HepG2 (cell line): ENCODE results near the gene SNX3. TPM values are rescaled to one million over a fixed set of nuclear protein-coding genes. Genes with fewer than 3 reads are reported as not detected.

Experiments used
- GRHL1 ChIP-seq: sonication (generic); formaldehyde crosslinking; conservative IDR thresholded peaks from 2 replicates; pipeline ENCODE4 v1.8.0; 2022; ENCODE audit warnings: missing genetic modification reagents
- KDM5A ChIP-seq: fragments of 200-600 bp; sonication (generic); IDR thresholded peaks from 2 replicates; pipeline ENCODE4 v1.7.0; 2018; ENCODE audit warnings: antibody characterized with exemption, mild to moderate bottlenecking, low read length, borderline replicate concordance
- MAFK ChIP-seq, 2 experiments: IDR thresholded peaks in 1 of 2; conservative IDR thresholded peaks in 1 of 2; 2 replicates each; pipeline ENCODE4 v1.6.1; 2011; ENCODE audit warnings: improper control_type of control experiment in 2 of 2, low read length in 2 of 2
- MXD4 ChIP-seq: IDR thresholded peaks from 2 replicates; pipeline ENCODE4 v1.6.1; 2016; ENCODE audit warnings: mild to moderate bottlenecking, missing biosample characterization, missing genetic modification reagents
- POLR2AphosphoS2 ChIP-seq: IDR thresholded peaks from 2 replicates; pipeline ENCODE4 v1.6.1; 2011; ENCODE audit warnings: low read depth, low read length, improper control_type of control experiment
- RFX5 ChIP-seq: IDR thresholded peaks from 2 replicates; pipeline ENCODE4 v1.6.1; 2011; ENCODE audit warnings: low read depth, low read length, improper control_type of control experiment
- RFXANK ChIP-seq: IDR thresholded peaks from 2 replicates; pipeline ENCODE4 v1.6.1; 2016
- ZFY ChIP-seq: sonication (generic); formaldehyde crosslinking; IDR thresholded peaks from 2 replicates; pipeline ENCODE4 v1.4.0; 2020; ENCODE audit warnings: missing genetic modification reagents
- ZNF331 ChIP-seq: sonication (generic); formaldehyde crosslinking; IDR thresholded peaks from 2 replicates; pipeline ENCODE4 v1.4.0; 2020; ENCODE audit warnings: missing genetic modification reagents
- ZNF619 ChIP-seq: sonication (generic); formaldehyde crosslinking; IDR thresholded peaks from 2 replicates; pipeline ENCODE4 v1.4.0; 2020; ENCODE audit warnings: mild to moderate bottlenecking, missing genetic modification reagents
- ZNF746 ChIP-seq: sonication (generic); formaldehyde crosslinking; IDR thresholded peaks from 2 replicates; pipeline ENCODE4 v1.8.0; 2022; ENCODE audit warnings: mild to moderate bottlenecking, missing genetic modification reagents
- polyA plus RNA-seq, 8 experiments: library from polyadenylated mRNA; depleted of rRNA in 3 of 8; stranded (reverse) in 7 of 8; unstranded in 1 of 8; fragments of >200 nt; fragmentation: Illumina TruSeq in 4 of 8; extraction: Trizol in 4 of 8; gene quantifications; 2 replicates each; pipeline versions ENCODE4 v1.2.1 to v1.2.3, GENCODE V29; 2011 to 2016; ENCODE audit warnings: low read depth in 4 of 8, missing spikeins in 1 of 8, mixed read lengths in 1 of 8; ENCODE audit not compliant: insufficient read depth in 1 of 8
- total RNA-seq, 5 experiments: library from RNA; depleted of rRNA; stranded (reverse); fragments of >200 nt; fragmentation: Illumina TruSeq; extraction: Trizol; gene quantifications; 2 replicates each; pipeline ENCODE4 v1.2.3, GENCODE V29; 2016; ENCODE audit warnings: low read depth in 1 of 5
- TF ChIP-seq, protein P1 (sequence below): sonication (generic); formaldehyde crosslinking; IDR thresholded peaks from 2 replicates; pipeline ENCODE4 v1.5.1; 2020; ENCODE audit warnings: mild to moderate bottlenecking, missing genetic modification reagents, borderline replicate concordance
- TF ChIP-seq, protein P2 (sequence below): sonication (generic); formaldehyde crosslinking; IDR thresholded peaks from 2 replicates; pipeline ENCODE4 v1.4.0; 2020; ENCODE audit warnings: missing genetic modification reagents, borderline replicate concordance

SNX3 gene
- total and polyA plus RNA-seq, 2 of the 13 experiments (the other 11 are each of a cell fraction or from before 2014, with no cell fraction given) = 84.9 to 226 TPM

DNA sequence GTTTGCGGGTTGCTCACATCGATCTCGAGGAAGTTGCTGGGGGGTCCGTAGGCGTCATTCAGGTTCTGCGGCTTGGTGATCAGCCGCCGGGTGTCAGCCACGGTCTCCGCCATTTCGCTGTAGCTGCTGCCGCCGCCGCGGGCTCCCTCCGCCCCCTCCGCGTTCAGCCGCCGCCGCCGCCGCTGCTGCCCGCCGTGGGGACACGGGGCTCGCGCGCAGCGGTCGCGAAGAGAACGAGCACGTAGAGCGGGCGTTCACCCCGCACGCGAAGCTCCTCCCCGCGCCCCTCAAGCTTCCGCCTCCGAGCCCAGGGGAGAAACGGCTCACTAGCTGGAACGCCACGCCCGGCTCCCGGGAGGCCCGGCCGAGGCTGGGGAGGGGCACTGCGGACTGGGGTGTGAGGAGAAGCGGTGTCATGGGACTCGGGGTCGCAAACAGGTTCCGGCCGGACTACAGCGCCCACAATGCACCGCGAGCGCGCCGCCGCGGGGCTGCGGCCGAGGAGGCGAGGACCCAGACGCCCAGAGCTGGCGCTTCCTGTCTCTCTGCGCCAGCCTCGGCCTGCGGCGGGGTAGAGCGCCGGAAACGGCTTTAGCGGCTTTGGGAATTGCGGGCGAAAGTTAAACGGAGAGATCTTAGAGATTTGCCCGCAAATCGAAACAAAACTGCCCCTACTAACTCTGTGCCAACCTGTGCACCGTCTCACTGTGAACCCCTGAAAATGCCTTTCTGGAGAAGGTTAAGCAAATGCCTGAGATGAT is at the start of gene SNX3 (continued):
- TF ChIP-seq, protein P1, sequence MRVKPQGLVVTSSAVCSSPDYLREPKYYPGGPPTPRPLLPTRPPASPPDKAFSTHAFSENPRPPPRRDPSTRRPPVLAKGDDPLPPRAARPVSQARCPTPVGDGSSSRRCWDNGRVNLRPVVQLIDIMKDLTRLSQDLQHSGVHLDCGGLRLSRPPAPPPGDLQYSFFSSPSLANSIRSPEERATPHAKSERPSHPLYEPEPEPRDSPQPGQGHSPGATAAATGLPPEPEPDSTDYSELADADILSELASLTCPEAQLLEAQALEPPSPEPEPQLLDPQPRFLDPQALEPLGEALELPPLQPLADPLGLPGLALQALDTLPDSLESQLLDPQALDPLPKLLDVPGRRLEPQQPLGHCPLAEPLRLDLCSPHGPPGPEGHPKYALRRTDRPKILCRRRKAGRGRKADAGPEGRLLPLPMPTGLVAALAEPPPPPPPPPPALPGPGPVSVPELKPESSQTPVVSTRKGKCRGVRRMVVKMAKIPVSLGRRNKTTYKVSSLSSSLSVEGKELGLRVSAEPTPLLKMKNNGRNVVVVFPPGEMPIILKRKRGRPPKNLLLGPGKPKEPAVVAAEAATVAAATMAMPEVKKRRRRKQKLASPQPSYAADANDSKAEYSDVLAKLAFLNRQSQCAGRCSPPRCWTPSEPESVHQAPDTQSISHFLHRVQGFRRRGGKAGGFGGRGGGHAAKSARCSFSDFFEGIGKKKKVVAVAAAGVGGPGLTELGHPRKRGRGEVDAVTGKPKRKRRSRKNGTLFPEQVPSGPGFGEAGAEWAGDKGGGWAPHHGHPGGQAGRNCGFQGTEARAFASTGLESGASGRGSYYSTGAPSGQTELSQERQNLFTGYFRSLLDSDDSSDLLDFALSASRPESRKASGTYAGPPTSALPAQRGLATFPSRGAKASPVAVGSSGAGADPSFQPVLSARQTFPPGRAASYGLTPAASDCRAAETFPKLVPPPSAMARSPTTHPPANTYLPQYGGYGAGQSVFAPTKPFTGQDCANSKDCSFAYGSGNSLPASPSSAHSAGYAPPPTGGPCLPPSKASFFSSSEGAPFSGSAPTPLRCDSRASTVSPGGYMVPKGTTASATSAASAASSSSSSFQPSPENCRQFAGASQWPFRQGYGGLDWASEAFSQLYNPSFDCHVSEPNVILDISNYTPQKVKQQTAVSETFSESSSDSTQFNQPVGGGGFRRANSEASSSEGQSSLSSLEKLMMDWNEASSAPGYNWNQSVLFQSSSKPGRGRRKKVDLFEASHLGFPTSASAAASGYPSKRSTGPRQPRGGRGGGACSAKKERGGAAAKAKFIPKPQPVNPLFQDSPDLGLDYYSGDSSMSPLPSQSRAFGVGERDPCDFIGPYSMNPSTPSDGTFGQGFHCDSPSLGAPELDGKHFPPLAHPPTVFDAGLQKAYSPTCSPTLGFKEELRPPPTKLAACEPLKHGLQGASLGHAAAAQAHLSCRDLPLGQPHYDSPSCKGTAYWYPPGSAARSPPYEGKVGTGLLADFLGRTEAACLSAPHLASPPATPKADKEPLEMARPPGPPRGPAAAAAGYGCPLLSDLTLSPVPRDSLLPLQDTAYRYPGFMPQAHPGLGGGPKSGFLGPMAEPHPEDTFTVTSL (CRISPR knock-in tag) = no peak
- TF ChIP-seq KDM5A (peak; percentile 56; the same call in 1 of the 2 replicates), GRHL1 (no peak), MAFK (conservative IDR thresholded peaks at IDR 0.05 in 1 of 2, IDR thresholded peaks at IDR 0.05 in 1 of 2; ENCODE audit: low read length in 2 of 2) (no peak), ZFY (CRISPR knock-in tag) (peak; percentile 74), POLR2AphosphoS2 (no peak), RFXANK (CRISPR knock-in tag) (0 out of 2 replicates have a peak, but pooled peaks have one; percentile 83), ZNF619 (CRISPR knock-in tag) (no peak), MXD4 (0 out of 2 replicates have a peak, but pooled peaks have one; percentile 30), ZNF746 (CRISPR knock-in tag) (no peak), ZNF331 (CRISPR knock-in tag) (peak; percentile 78), RFX5 (no peak)
- TF ChIP-seq, protein P2, sequence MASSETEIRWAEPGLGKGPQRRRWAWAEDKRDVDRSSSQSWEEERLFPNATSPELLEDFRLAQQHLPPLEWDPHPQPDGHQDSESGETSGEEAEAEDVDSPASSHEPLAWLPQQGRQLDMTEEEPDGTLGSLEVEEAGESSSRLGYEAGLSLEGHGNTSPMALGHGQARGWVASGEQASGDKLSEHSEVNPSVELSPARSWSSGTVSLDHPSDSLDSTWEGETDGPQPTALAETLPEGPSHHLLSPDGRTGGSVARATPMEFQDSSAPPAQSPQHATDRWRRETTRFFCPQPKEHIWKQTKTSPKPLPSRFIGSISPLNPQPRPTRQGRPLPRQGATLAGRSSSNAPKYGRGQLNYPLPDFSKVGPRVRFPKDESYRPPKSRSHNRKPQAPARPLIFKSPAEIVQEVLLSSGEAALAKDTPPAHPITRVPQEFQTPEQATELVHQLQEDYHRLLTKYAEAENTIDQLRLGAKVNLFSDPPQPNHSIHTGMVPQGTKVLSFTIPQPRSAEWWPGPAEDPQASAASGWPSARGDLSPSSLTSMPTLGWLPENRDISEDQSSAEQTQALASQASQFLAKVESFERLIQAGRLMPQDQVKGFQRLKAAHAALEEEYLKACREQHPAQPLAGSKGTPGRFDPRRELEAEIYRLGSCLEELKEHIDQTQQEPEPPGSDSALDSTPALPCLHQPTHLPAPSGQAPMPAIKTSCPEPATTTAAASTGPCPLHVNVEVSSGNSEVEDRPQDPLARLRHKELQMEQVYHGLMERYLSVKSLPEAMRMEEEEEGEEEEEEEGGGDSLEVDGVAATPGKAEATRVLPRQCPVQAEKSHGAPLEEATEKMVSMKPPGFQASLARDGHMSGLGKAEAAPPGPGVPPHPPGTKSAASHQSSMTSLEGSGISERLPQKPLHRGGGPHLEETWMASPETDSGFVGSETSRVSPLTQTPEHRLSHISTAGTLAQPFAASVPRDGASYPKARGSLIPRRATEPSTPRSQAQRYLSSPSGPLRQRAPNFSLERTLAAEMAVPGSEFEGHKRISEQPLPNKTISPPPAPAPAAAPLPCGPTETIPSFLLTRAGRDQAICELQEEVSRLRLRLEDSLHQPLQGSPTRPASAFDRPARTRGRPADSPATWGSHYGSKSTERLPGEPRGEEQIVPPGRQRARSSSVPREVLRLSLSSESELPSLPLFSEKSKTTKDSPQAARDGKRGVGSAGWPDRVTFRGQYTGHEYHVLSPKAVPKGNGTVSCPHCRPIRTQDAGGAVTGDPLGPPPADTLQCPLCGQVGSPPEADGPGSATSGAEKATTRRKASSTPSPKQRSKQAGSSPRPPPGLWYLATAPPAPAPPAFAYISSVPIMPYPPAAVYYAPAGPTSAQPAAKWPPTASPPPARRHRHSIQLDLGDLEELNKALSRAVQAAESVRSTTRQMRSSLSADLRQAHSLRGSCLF (CRISPR knock-in tag) = no peak; the same call in 1 of the 2 replicates
